Measurements from ENCODE around the gene EPHB1. TPM values are rescaled to one million over a fixed set of nuclear protein-coding genes. Genes with fewer than 3 reads are reported as not detected.

Gene EPHB1
- total RNA-seq, 4 donors from 2014 or later = 1.00 to 8.9 (median 4.5) TPM

DNA sequence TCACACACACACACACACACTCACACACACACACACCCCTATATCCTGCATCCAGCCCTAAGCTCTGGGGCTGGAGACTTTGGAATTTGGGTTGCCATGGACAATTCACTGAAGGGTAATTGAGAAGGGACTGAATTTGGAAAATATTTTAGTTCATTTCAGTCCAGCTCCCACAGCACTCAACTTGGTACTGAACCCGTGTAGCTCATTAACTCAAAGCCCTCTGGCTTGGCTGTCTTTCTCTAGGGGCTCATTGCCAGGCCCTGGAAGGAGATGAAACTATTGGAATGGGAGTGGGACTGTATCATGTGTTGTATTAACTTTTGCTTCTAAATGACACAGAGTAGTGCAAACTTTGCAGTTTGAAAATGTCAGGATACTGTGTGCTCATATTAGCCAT is 157.3 kb downstream of the EPHB1 start:
- no peak overlapping the region for H3K4me3 ChIP-seq

DNA sequence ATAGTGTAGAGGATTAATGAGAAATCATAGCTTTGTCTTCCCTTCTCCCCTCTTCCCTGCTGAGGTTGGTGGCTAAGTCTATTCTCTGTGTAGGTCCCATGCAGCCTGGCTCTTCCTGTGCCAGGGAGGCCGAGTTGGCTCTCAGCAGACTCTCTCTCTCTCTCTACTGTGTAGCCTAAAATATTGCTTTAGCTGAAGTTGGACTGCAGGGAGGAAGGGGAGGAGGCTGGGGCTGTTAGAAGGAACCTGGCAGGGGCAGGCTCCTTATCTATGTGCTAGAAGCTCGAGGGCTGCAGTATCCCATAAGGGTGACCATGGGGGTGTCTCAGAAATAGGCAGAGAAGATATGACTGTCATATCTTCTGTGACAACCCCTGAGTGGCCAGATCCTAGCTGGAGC is 160.8 kb downstream of the EPHB1 start:
- Histone ChIP-seq H3K9me3 (no peaks in the 10 kb centered on the region), H3K4me3 (no peak overlapping the region), H3K27me3 (no peaks in the 10 kb centered on the region), H3K27ac (no peak overlapping the region), H3K4me1 (no peaks in the 10 kb centered on the region), H3K36me3 (peaks cover 0 to 7% of the 10 kb centered on the region in 2 donors)
- in situ Hi-C loops (cut with MboI; ENCODE audit: low sequenced_read_pairs in 4 of 4) = no loop called here
- TF ChIP-seq, protein P1, sequence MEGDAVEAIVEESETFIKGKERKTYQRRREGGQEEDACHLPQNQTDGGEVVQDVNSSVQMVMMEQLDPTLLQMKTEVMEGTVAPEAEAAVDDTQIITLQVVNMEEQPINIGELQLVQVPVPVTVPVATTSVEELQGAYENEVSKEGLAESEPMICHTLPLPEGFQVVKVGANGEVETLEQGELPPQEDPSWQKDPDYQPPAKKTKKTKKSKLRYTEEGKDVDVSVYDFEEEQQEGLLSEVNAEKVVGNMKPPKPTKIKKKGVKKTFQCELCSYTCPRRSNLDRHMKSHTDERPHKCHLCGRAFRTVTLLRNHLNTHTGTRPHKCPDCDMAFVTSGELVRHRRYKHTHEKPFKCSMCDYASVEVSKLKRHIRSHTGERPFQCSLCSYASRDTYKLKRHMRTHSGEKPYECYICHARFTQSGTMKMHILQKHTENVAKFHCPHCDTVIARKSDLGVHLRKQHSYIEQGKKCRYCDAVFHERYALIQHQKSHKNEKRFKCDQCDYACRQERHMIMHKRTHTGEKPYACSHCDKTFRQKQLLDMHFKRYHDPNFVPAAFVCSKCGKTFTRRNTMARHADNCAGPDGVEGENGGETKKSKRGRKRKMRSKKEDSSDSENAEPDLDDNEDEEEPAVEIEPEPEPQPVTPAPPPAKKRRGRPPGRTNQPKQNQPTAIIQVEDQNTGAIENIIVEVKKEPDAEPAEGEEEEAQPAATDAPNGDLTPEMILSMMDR (IDR thresholded peaks at IDR 0.05 in 4 of 5, conservative IDR thresholded peaks at IDR 0.05 in 1 of 5) = no peak
- TF ChIP-seq POLR2A (IDR thresholded peaks at IDR 0.05) = no peak
- intact Hi-C loops (cut with DNase I; ENCODE audit: low total_unique reads) = no loop called here
- DNase-seq (no peak), ATAC-seq (no peak)

More for the DNA sequence above, 157.3 kb downstream of the EPHB1 start:
- in situ Hi-C loops (cut with MboI; ENCODE audit: low sequenced_read_pairs in 4 of 4) (no loop called here), intact Hi-C loops (cut with DNase I; ENCODE audit: low total_unique reads) (no loop called here)
- H3K27ac ChIP-seq = no peak overlapping the region
- no peaks in the 10 kb centered on the region for H3K9me3 ChIP-seq
- H3K27me3 ChIP-seq = no peaks in the 10 kb centered on the region
- TF ChIP-seq, protein P1 (IDR thresholded peaks at IDR 0.05 in 4 of 5, conservative IDR thresholded peaks at IDR 0.05 in 1 of 5) = no peak
- no peak for TF ChIP-seq POLR2A (IDR thresholded peaks at IDR 0.05)
- DNase-seq (no peak), ATAC-seq (no peak)
- peaks cover 0 to 7% of the 10 kb centered on the region in 2 donors for H3K36me3 ChIP-seq
- no peaks in the 10 kb centered on the region for H3K4me1 ChIP-seq

DNA sequence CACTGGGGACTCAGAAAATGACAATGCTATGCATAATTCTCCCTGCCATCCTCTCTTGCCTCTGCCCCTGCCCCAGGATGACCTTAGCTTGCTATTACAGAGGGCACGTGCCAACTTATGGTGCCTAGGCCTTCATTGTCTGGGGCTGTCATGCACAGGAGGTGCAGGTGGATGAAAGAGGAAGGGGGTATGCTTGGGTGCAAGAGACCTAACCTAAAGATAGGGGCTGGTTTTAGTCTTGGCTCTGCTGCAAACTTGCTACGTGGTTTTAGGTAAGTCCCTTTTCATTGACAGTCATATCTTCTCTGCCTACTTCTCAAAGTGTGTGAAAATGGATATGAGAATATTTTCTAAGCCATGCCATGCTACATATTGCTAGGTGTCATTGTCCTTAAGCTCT is 161.3 kb downstream of the EPHB1 start:
- in situ Hi-C loops (cut with MboI; ENCODE audit: low sequenced_read_pairs in 4 of 4) (no loop called here), intact Hi-C loops (cut with DNase I; ENCODE audit: low total_unique reads) (no loop called here)
- H3K27me3 ChIP-seq = no peaks in the 10 kb centered on the region
- no peaks in the 10 kb centered on the region for H3K4me1 ChIP-seq
- DNase-seq (no peak), ATAC-seq (no peak)
- peaks cover 0 to 4% of the 10 kb centered on the region in 2 donors for H3K36me3 ChIP-seq
- TF ChIP-seq, protein P1 (IDR thresholded peaks at IDR 0.05 in 4 of 5, conservative IDR thresholded peaks at IDR 0.05 in 1 of 5) = no peak
- no peak for TF ChIP-seq POLR2A (IDR thresholded peaks at IDR 0.05)
- H3K4me3 ChIP-seq = no peak overlapping the region
- H3K9me3 ChIP-seq = no peaks in the 10 kb centered on the region
- no peak overlapping the region for H3K27ac ChIP-seq

DNA sequence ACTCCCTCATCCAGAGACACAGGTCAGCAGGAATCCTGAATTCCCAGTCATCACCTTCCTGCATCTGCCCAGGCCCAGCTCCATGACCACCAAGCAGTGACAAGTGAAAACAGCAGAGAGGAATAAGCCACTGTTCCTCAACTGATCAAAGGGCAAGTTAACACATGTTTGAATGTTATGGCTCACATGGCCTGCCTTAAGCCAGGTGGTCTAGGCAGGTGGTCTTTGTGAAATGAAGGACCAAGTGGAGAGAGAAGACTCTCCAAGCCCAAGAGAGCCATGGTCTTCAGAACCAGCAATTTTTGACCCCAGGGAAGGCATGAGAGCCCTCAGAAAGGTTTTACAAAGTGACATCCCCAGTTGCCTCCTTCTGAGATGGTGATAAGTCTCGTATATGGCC is 161.8 kb downstream of the EPHB1 start:
- no peaks in the 10 kb centered on the region for H3K9me3 ChIP-seq
- no peak for TF ChIP-seq POLR2A (IDR thresholded peaks at IDR 0.05)
- TF ChIP-seq, protein P1 (IDR thresholded peaks at IDR 0.05 in 4 of 5, conservative IDR thresholded peaks at IDR 0.05 in 1 of 5) = no peak
- DNase-seq (no peak), ATAC-seq (no peak)
- H3K36me3 ChIP-seq = no peaks in the 10 kb centered on the region
- in situ Hi-C loops (cut with MboI; ENCODE audit: low sequenced_read_pairs in 4 of 4) (no loop called here), intact Hi-C loops (cut with DNase I; ENCODE audit: low total_unique reads) (no loop called here)
- H3K4me3 ChIP-seq = no peak overlapping the region
- H3K4me1 ChIP-seq = no peaks in the 10 kb centered on the region
- H3K27me3 ChIP-seq = no peaks in the 10 kb centered on the region
- H3K27ac ChIP-seq = no peak overlapping the region

DNA sequence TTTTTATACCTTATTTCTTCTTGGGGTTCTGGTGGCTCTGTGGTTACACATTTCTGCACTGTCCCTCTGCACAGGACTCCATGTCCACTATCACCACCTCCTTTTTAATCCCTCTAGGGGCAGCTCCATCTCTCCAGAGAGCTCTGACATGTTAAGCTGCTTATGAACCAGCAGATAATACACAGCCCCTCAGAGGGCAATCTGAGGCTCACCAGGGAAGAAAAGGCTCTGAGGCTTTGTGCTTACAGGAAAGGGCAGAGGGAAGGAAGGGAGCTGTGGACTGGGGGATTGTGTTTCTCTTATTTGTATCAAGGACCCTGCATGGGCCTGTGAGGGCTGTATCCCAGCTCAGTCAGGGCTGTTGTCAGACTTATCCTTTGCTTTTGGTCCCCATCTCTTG is 164.5 kb downstream of the EPHB1 start:
- intact Hi-C loops (cut with DNase I; ENCODE audit: low total_unique reads) (no loop called here), in situ Hi-C loops (cut with MboI; ENCODE audit: low sequenced_read_pairs in 4 of 4) (no loop called here)
- H3K27me3 ChIP-seq = no peaks in the 10 kb centered on the region
- H3K9me3 ChIP-seq = no peaks in the 10 kb centered on the region
- no peaks in the 10 kb centered on the region for H3K4me1 ChIP-seq
- H3K36me3 ChIP-seq = no peaks in the 10 kb centered on the region
- H3K4me3 ChIP-seq = no peak overlapping the region
- no peak for ATAC-seq
- no peak for DNase-seq
- no peak overlapping the region for H3K27ac ChIP-seq
- TF ChIP-seq POLR2A (IDR thresholded peaks at IDR 0.05) = no peak
